Measurements from ENCODE around the gene AVEN.

GRCh38 chr15:33846862-33847261, 192.1 kb downstream of the AVEN start:
- TF ChIP-seq, protein P1, sequence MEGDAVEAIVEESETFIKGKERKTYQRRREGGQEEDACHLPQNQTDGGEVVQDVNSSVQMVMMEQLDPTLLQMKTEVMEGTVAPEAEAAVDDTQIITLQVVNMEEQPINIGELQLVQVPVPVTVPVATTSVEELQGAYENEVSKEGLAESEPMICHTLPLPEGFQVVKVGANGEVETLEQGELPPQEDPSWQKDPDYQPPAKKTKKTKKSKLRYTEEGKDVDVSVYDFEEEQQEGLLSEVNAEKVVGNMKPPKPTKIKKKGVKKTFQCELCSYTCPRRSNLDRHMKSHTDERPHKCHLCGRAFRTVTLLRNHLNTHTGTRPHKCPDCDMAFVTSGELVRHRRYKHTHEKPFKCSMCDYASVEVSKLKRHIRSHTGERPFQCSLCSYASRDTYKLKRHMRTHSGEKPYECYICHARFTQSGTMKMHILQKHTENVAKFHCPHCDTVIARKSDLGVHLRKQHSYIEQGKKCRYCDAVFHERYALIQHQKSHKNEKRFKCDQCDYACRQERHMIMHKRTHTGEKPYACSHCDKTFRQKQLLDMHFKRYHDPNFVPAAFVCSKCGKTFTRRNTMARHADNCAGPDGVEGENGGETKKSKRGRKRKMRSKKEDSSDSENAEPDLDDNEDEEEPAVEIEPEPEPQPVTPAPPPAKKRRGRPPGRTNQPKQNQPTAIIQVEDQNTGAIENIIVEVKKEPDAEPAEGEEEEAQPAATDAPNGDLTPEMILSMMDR (IDR thresholded peaks at IDR 0.05), result no peak
- TF ChIP-seq POLR2A (IDR thresholded peaks at IDR 0.05), result no peak

All from heart left ventricle (tissue), 13 donors.